ENCODE data around the gene TP53I13.

TP53I13 gene

GRCh38 chr17:29618272-29619065 lies 50.0 kb downstream of the TP53I13 start:
- in situ Hi-C loops (cut with HindIII; ENCODE audit: low pct_ligation_motif_present, low sequenced_read_pairs): no loop called here
- H3K4me3 ChIP-seq (ENCODE audit: low read depth, low read length): no peak overlapping the region

GRCh38 chr17:29619251-29619650 lies 50.8 kb downstream of the TP53I13 start:
- H3K27me3 ChIP-seq (replicated peaks): no peaks in the 10 kb centered on the region
- no peak overlapping the region for H3K4me3 ChIP-seq (ENCODE audit: low read depth, low read length)
- peak; percentile 57 for TF ChIP-seq CTCF (IDR thresholded peaks at IDR 0.05; ENCODE audit: low read depth, low read length, missing control alignments)
- no peak for DNase-seq
- in situ Hi-C loops (cut with HindIII; ENCODE audit: low pct_ligation_motif_present, low sequenced_read_pairs): no loop called here
- no peaks in the 10 kb centered on the region for H3K36me3 ChIP-seq (replicated peaks)
- H3K27ac ChIP-seq: no peak overlapping the region

More at GRCh38 chr17:29618272-29619065, 50.0 kb downstream of the TP53I13 start:
- Histone ChIP-seq H3K27me3 (replicated peaks) (no peaks in the 10 kb centered on the region), H3K27ac (no peak overlapping the region), H3K36me3 (replicated peaks) (no peaks in the 10 kb centered on the region)
- TF ChIP-seq CTCF (IDR thresholded peaks at IDR 0.05; ENCODE audit: low read depth, low read length, missing control alignments): no peak
- DNase-seq: no peak

GRCh38 chr17:29620271-29620670 lies 51.8 kb downstream of the TP53I13 start:
- no peak for TF ChIP-seq CTCF (IDR thresholded peaks at IDR 0.05; ENCODE audit: low read depth, low read length, missing control alignments)
- no peaks in the 10 kb centered on the region for H3K27me3 ChIP-seq (replicated peaks)
- in situ Hi-C loops (cut with HindIII; ENCODE audit: low pct_ligation_motif_present, low sequenced_read_pairs): no loop called here

GRCh38 chr17:29620779-29621500 lies 52.4 kb downstream of the TP53I13 start:
- no peak overlapping the region for H3K4me3 ChIP-seq (ENCODE audit: low read depth, low read length)
- DNase-seq: no peak
- H3K27ac ChIP-seq: no peak overlapping the region

More at GRCh38 chr17:29620271-29620670, 51.8 kb downstream of the TP53I13 start:
- no peak overlapping the region for H3K4me3 ChIP-seq (ENCODE audit: low read depth, low read length)
- no peak for DNase-seq
- no peaks in the 10 kb centered on the region for H3K36me3 ChIP-seq (replicated peaks)
- H3K27ac ChIP-seq: no peak overlapping the region

GRCh38 chr17:29621751-29622194 lies 53.3 kb downstream of the TP53I13 start:
- no peak for DNase-seq
- no peak for TF ChIP-seq CTCF (IDR thresholded peaks at IDR 0.05; ENCODE audit: low read depth, low read length, missing control alignments)
- Histone ChIP-seq H3K36me3 (replicated peaks) (no peaks in the 10 kb centered on the region), H3K4me3 (ENCODE audit: low read depth, low read length) (no peak overlapping the region), H3K27ac (no peak overlapping the region), H3K27me3 (replicated peaks) (no peaks in the 10 kb centered on the region)
- in situ Hi-C loops (cut with HindIII; ENCODE audit: low pct_ligation_motif_present, low sequenced_read_pairs): no loop called here

More at GRCh38 chr17:29620779-29621500, 52.4 kb downstream of the TP53I13 start:
- TF ChIP-seq CTCF (IDR thresholded peaks at IDR 0.05; ENCODE audit: low read depth, low read length, missing control alignments): no peak
- H3K36me3 ChIP-seq (replicated peaks): no peaks in the 10 kb centered on the region
- H3K27me3 ChIP-seq (replicated peaks): no peaks in the 10 kb centered on the region
- in situ Hi-C loops (cut with HindIII; ENCODE audit: low pct_ligation_motif_present, low sequenced_read_pairs): no loop called here

Data from brain microvascular endothelial cell (primary cell).